AG04450 (cell line): ENCODE measurements around the gene PTGIS. TPM values are rescaled to one million over a fixed set of nuclear protein-coding genes. Genes with fewer than 3 reads are reported as not detected.
"Not testable (repeated sequence)": the region's sequence is repeated elsewhere in the genome, so short reads cannot be mapped to it uniquely, and the experiment has no call there.

ENCODE experiments used
- CTCF ChIA-PET: fragments of 300-600, 350-600 bp; formaldehyde crosslinking; extraction: SDS; loops from one replicate; lab custom pipeline; 2022; ENCODE audit warnings: antibody characterized with exemption, inconsistent platforms; lab: Charles Lee
- POLR2A ChIA-PET: fragments of 350-600 bp; formaldehyde crosslinking; extraction: SDS; loops from one replicate; lab custom pipeline; 2021; ENCODE audit warnings: antibody characterized with exemption, inconsistent platforms; lab: Yijun Ruan, JAX
- DNase-seq: peaks from one replicate; pipeline ENCODE4 v3.0.0-alpha.2; 2011; ENCODE audit warnings: low read depth, low spot score
- H3K27ac ChIP-seq: one replicate; pipeline ENCODE4 v1.5.1; 2012; ENCODE audit warnings: low read depth, low read length, control low read depth
- H3K27me3 ChIP-seq: one replicate; pipeline ENCODE4 v1.6.0; 2012; ENCODE audit warnings: low read length; ENCODE audit not compliant: control insufficient read depth, insufficient read depth
- H3K4me3 ChIP-seq: 2 replicates; pipeline ENCODE4 v1.5.1; 2011; ENCODE audit warnings: mild to moderate bottlenecking, low read depth, low read length, control low read depth
- H3K9me3 ChIP-seq: 2 replicates; pipeline ENCODE4 v1.5.1; 2012; ENCODE audit warnings: low read length; ENCODE audit not compliant: control insufficient read depth, insufficient read depth
- CTCF ChIP-seq: IDR thresholded peaks from 2 replicates; pipeline ENCODE4 v1.5.1; 2011; ENCODE audit warnings: low read depth, low read length, control low read depth, inconsistent platforms
- polyA minus RNA-seq: library from RNA; depleted of rRNA, polyadenylated mRNA; stranded (reverse); fragments of >200 nt; gene quantifications from 2 replicates; pipeline ENCODE4 v1.2.3, GENCODE V29; 2011; rRNA and poly(A)+ RNA removed
- polyA plus RNA-seq: library from polyadenylated mRNA; depleted of rRNA; stranded (reverse); fragments of >200 nt; gene quantifications from 2 replicates; pipeline ENCODE4 v1.2.3, GENCODE V29; 2011; rRNA removed

PTGIS gene
- polyA plus RNA-seq, result 8.1 TPM in 2 replicates
- 14.1 and 19.3 TPM in 2 replicates for polyA minus RNA-seq

- no peak for TF ChIP-seq CTCF
- H3K9me3 ChIP-seq, result no peaks in the 10 kb centered on the region
- peak within 1 kb of the TSS; percentile 59 for H3K4me3 ChIP-seq
- no peak within 1 kb of the TSS for H3K27ac ChIP-seq
- ChIA-PET CTCF (no interaction called here), POLR2A (no interaction called here)
- H3K27me3 ChIP-seq, result peaks cover 13% of the 10 kb centered on the region
- no peak for DNase-seq
Observed at GRCh38 chr20:49567421-49568277, at the start of gene PTGIS. Gene PTGIS, minus strand, starts transcription at chr20:49568137. Its CDS starts 21 bp downstream, at chr20:49568116.

GRCh38 chr20:49617394-49617793 is 49.5 kb upstream of the PTGIS start:
- POLR2A ChIA-PET, result interaction anchor here (0.8 kb wide), 1 partner anchor 195 kb away, joined by 3 read pairs; the partner anchor contains the start of gene SLC9A8
- H3K4me3 ChIP-seq, H3K27ac ChIP-seq, H3K9me3 ChIP-seq, H3K27me3 ChIP-seq, DNase-seq, CTCF ChIA-PET: not testable (repeated sequence)

- no peak for DNase-seq
- ChIA-PET CTCF (interaction anchor here (1.3 to 9.2 kb wide), 2 partner anchors 75 to 228 kb away, joined by 3 to 158 read pairs; no protein-coding TSS in a partner anchor), POLR2A (no interaction called here)
- Histone ChIP-seq H3K9me3 (peaks cover 3% of the 10 kb centered on the region; the same call in 1 of the 2 replicates), H3K4me3 (no peak overlapping the region), H3K27ac (no peak overlapping the region), H3K27me3 (peaks cover 2% of the 10 kb centered on the region)
- no peak for TF ChIP-seq CTCF
Observed at GRCh38 chr20:49616154-49617007, 48.4 kb upstream of the PTGIS start.

GRCh38 chr20:49615401-49616153 is 47.6 kb upstream of the PTGIS start:
- Histone ChIP-seq H3K9me3 (peaks cover 2% of the 10 kb centered on the region; the same call in 1 of the 2 replicates), H3K27me3 (peaks cover 2% of the 10 kb centered on the region), H3K4me3 (no peak overlapping the region), H3K27ac (no peak overlapping the region)
- no peak for TF ChIP-seq CTCF
- no peak for DNase-seq
- ChIA-PET CTCF (interaction anchor here (0.6 to 9.2 kb wide), 3 partner anchors 74 to 229 kb away, joined by 3 to 158 read pairs (median 3); no protein-coding TSS in a partner anchor), POLR2A (no interaction called here)

- H3K27me3 ChIP-seq, H3K4me3 ChIP-seq, DNase-seq, H3K27ac ChIP-seq, POLR2A ChIA-PET, H3K9me3 ChIP-seq: not testable (repeated sequence)
- CTCF ChIA-PET, result interaction anchor here (0.6 to 9.2 kb wide), 2 partner anchors 213 to 229 kb away, joined by 3 to 158 read pairs; no protein-coding TSS in a partner anchor
Observed at GRCh38 chr20:49615051-49615400, 47.1 kb upstream of the PTGIS start.
